GM12874 (cell line): ENCODE results near the gene PANK2.

ENCODE experiments used
- CTCF ChIP-seq: IDR thresholded peaks from 2 replicates; pipeline ENCODE4 v1.5.1; 2011; ENCODE audit warnings: low read depth, mild to moderate bottlenecking, control low read depth, low read length, moderate library complexity; ENCODE audit not compliant: insufficient read depth

Gene PANK2

GRCh38 chr20:3922983-3923339 lies 33.8 kb downstream of the PANK2 start:
- no peak for TF ChIP-seq CTCF

- no peak for TF ChIP-seq CTCF
These were observed 34.6 kb downstream of the PANK2 start for GRCh38 chr20:3923818-3924217.

GRCh38 chr20:3924304-3925112 lies 35.3 kb downstream of the PANK2 start:
- no peak for TF ChIP-seq CTCF

GRCh38 chr20:3925113-3925695 lies 36.0 kb downstream of the PANK2 start:
- no peak for TF ChIP-seq CTCF

GRCh38 chr20:3925899-3926638 lies 36.9 kb downstream of the PANK2 start:
- TF ChIP-seq CTCF = no peak

- no peak for TF ChIP-seq CTCF
These were observed 38.5 kb downstream of the PANK2 start for GRCh38 chr20:3927486-3928291.

- no peak for TF ChIP-seq CTCF
These were observed 40.5 kb downstream of the PANK2 start for GRCh38 chr20:3929713-3930060.
